ENCODE data around the gene BTN2A1.
"Not testable (repeated sequence)": the region's sequence is repeated elsewhere in the genome, so short reads cannot be mapped to it uniquely, and the experiment has no call there.

DNA sequence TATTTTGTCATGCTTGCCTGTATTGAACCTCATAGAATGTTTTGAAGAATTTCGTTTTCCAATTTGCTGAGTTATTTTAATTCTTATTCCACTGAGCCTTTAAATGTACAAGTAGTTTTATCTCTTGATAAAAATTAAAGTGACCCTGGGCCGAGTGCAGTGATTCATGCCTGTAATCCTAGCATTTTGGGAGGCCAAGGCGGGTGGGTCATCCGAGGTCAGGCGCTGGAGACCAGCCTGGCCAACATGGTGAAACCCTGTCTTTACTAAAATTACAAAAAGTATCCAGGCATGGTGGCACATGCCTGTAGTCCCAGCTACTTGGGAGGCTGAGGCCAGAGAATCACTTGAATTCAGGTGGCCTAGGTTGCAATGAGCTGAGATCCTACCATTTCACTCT, 3.6 kb downstream of the BTN2A1 start:
- TF ChIP-seq POLR2A (IDR thresholded peaks at IDR 0.05): not testable (repeated sequence)
- TF ChIP-seq, protein P1, sequence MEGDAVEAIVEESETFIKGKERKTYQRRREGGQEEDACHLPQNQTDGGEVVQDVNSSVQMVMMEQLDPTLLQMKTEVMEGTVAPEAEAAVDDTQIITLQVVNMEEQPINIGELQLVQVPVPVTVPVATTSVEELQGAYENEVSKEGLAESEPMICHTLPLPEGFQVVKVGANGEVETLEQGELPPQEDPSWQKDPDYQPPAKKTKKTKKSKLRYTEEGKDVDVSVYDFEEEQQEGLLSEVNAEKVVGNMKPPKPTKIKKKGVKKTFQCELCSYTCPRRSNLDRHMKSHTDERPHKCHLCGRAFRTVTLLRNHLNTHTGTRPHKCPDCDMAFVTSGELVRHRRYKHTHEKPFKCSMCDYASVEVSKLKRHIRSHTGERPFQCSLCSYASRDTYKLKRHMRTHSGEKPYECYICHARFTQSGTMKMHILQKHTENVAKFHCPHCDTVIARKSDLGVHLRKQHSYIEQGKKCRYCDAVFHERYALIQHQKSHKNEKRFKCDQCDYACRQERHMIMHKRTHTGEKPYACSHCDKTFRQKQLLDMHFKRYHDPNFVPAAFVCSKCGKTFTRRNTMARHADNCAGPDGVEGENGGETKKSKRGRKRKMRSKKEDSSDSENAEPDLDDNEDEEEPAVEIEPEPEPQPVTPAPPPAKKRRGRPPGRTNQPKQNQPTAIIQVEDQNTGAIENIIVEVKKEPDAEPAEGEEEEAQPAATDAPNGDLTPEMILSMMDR (IDR thresholded peaks at IDR 0.05): not testable (repeated sequence)

Data from transverse colon (tissue), 3 donors.